Measurements from ENCODE around the gene PLPP2. TPM values are rescaled to one million over a fixed set of nuclear protein-coding genes. Genes with fewer than 3 reads are reported as not detected.

The PLPP2 gene
- polyA plus RNA-seq, 1 donor (not counting 4 experiments of a cell fraction or from before 2014, with no cell fraction given), result 13.6 TPM

GRCh38 chr19:292951-293350, 1.7 kb upstream of the PLPP2 start:
- peaks cover 35% of the 10 kb centered on the region for H3K27me3 ChIP-seq (ENCODE audit: control insufficient read depth, extremely low read depth, insufficient read depth, low read length)
- FAIRE-seq (no peak), DNase-seq (ENCODE audit: low read depth, low spot score) (no peak)
- no peaks in the 10 kb centered on the region for H3K36me3 ChIP-seq (ENCODE audit: control insufficient read depth in 2 of 2, extremely low read depth in 1 of 2, insufficient read depth in 2 of 2, low read length in 2 of 2)
- H3K4me2 ChIP-seq (ENCODE audit: control insufficient read depth, extremely low read depth, insufficient read depth, low read depth, low read length), result no peak overlapping the region
- H2AFZ ChIP-seq (ENCODE audit: control insufficient read depth, low read length), result no peak overlapping the region
- no peak overlapping the region for H3K27ac ChIP-seq (ENCODE audit: control insufficient read depth, insufficient read depth, low read length)
- TF ChIP-seq EZH2 (IDR thresholded peaks at IDR 0.05; ENCODE audit: low read length), result no peak
- TF ChIP-seq, protein P1, sequence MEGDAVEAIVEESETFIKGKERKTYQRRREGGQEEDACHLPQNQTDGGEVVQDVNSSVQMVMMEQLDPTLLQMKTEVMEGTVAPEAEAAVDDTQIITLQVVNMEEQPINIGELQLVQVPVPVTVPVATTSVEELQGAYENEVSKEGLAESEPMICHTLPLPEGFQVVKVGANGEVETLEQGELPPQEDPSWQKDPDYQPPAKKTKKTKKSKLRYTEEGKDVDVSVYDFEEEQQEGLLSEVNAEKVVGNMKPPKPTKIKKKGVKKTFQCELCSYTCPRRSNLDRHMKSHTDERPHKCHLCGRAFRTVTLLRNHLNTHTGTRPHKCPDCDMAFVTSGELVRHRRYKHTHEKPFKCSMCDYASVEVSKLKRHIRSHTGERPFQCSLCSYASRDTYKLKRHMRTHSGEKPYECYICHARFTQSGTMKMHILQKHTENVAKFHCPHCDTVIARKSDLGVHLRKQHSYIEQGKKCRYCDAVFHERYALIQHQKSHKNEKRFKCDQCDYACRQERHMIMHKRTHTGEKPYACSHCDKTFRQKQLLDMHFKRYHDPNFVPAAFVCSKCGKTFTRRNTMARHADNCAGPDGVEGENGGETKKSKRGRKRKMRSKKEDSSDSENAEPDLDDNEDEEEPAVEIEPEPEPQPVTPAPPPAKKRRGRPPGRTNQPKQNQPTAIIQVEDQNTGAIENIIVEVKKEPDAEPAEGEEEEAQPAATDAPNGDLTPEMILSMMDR (optimal IDR thresholded peaks at IDR 0.05 in 1 of 3, IDR thresholded peaks at IDR 0.05 in 1 of 3, conservative IDR thresholded peaks at IDR 0.05 in 1 of 3; ENCODE audit: extremely low read depth in 1 of 3, insufficient read depth in 2 of 3, low read length in 3 of 3), result no peak
- H3K9me1 ChIP-seq (ENCODE audit: control insufficient read depth, extremely low read depth, insufficient read depth, low read length), result no peaks in the 10 kb centered on the region
- peaks cover 2% of the 10 kb centered on the region for H3K79me2 ChIP-seq (ENCODE audit: control insufficient read depth, insufficient read depth, low read length)
- H3K9me3 ChIP-seq (ENCODE audit: control insufficient read depth, low read depth, low read length), result no peaks in the 10 kb centered on the region
- dilution Hi-C loops (cut with MboI; ENCODE audit: extremely low pct_ligation_motif_present, low sequenced_read_pairs), result no loop called here
- H3K4me1 ChIP-seq (ENCODE audit: control insufficient read depth, extremely low read depth, insufficient read depth, low read length), result peaks cover 17% of the 10 kb centered on the region
- no peak overlapping the region for H3K4me3 ChIP-seq (ENCODE audit: control insufficient read depth in 2 of 3, extremely low read depth in 1 of 3, insufficient read depth in 2 of 3, low read depth in 1 of 3, low read length in 3 of 3)
- H4K20me1 ChIP-seq (ENCODE audit: control insufficient read depth, extremely low read depth, insufficient read depth, low read length), result no peaks in the 10 kb centered on the region
- H3K9ac ChIP-seq (ENCODE audit: control insufficient read depth, extremely low read depth, insufficient read depth, low read length), result no peak overlapping the region

DNA sequence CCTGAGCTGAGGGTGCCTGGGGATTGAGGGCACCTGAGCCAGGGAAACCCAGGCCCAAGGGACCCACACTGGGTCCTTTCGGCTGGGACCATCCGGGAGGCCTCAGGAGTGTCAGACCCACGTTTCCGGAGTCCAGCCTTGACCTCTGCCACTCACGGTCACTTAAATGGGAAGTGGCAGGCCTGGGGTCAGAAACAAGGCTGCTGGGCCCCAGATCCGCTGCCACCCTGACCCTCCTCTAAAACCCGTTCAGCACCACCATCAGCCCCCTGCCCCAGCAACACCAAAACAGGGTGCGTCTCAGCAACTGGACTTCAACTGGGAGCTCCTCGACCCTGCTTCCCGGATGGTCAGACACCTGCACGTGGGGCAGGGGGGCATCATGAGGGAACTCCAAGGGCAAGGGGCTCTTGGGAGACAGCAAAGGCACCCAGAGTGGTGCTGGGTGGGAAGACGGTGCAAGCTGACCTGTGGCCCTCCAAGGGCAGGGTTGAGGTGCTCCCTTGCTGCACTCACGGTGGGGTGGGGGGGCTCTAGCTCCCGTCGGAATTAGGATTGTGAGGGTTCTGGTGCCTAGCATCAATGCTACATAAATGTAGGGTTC, 1.2 kb upstream of the PLPP2 start:
- Histone ChIP-seq H3K4me1 (ENCODE audit: control insufficient read depth, extremely low read depth, insufficient read depth, low read length) (peaks cover 17% of the 10 kb centered on the region), H4K20me1 (ENCODE audit: control insufficient read depth, extremely low read depth, insufficient read depth, low read length) (no peaks in the 10 kb centered on the region), H3K27me3 (ENCODE audit: control insufficient read depth, extremely low read depth, insufficient read depth, low read length) (peaks cover 35% of the 10 kb centered on the region), H2AFZ (ENCODE audit: control insufficient read depth, low read length) (no peak overlapping the region), H3K9me1 (ENCODE audit: control insufficient read depth, extremely low read depth, insufficient read depth, low read length) (no peaks in the 10 kb centered on the region), H3K36me3 (ENCODE audit: control insufficient read depth in 2 of 2, extremely low read depth in 1 of 2, insufficient read depth in 2 of 2, low read length in 2 of 2) (no peaks in the 10 kb centered on the region), H3K4me2 (ENCODE audit: control insufficient read depth, extremely low read depth, insufficient read depth, low read depth, low read length) (no peak overlapping the region), H3K4me3 (ENCODE audit: control insufficient read depth in 2 of 3, extremely low read depth in 1 of 3, insufficient read depth in 2 of 3, low read depth in 1 of 3, low read length in 3 of 3) (no peak overlapping the region), H3K79me2 (ENCODE audit: control insufficient read depth, insufficient read depth, low read length) (peaks cover 2% of the 10 kb centered on the region), H3K9ac (ENCODE audit: control insufficient read depth, extremely low read depth, insufficient read depth, low read length) (no peak overlapping the region), H3K27ac (ENCODE audit: control insufficient read depth, insufficient read depth, low read length) (no peak overlapping the region), H3K9me3 (ENCODE audit: control insufficient read depth, low read depth, low read length) (no peaks in the 10 kb centered on the region)
- no peak for FAIRE-seq
- DNase-seq (ENCODE audit: low read depth, low spot score), result no peak
- dilution Hi-C loops (cut with MboI; ENCODE audit: extremely low pct_ligation_motif_present, low sequenced_read_pairs), result no loop called here
- TF ChIP-seq, protein P1 (optimal IDR thresholded peaks at IDR 0.05 in 1 of 3, IDR thresholded peaks at IDR 0.05 in 1 of 3, conservative IDR thresholded peaks at IDR 0.05 in 1 of 3; ENCODE audit: extremely low read depth in 1 of 3, insufficient read depth in 2 of 3, low read length in 3 of 3), result no peak
- TF ChIP-seq EZH2 (IDR thresholded peaks at IDR 0.05; ENCODE audit: low read length), result no peak
